ENCODE measurements around the gene NOP9. TPM values are rescaled to one million over a fixed set of nuclear protein-coding genes. Genes with fewer than 3 reads are reported as not detected.

The NOP9 gene
- total RNA-seq, 4 donors from 2014 or later: 18.8 to 20.9 (median 19.3) TPM

- H3K36me3 ChIP-seq: no peaks in the 10 kb centered on the region
- H3K27me3 ChIP-seq: no peaks in the 10 kb centered on the region
- no peaks in the 10 kb centered on the region for H3K9me3 ChIP-seq
- WGBS, 2 donors (ENCODE audit: low coverage in 1 of 2): 94% methylated on average over 3 of the region's 3 CpGs; no CpG with 5 or more reads in 1 of the 2 donors
- intact Hi-C loops (cut with DNase I; ENCODE audit: low total_unique reads) (no loop called here), in situ Hi-C loops (cut with MboI; ENCODE audit: low pct_ligation_motif_present in 1 of 4, low pct_unique_long_range_greater_than_20kb in 1 of 4, low sequenced_read_pairs in 3 of 4) (no loop called here)
- H3K27ac ChIP-seq: no peak overlapping the region
- DNase-seq: no peak
- H3K4me3 ChIP-seq: no peak overlapping the region
- H3K4me1 ChIP-seq: no peaks in the 10 kb centered on the region
- TF ChIP-seq POLR2A (IDR thresholded peaks at IDR 0.05): no peak
- no peak for TF ChIP-seq POLR2AphosphoS5 (IDR thresholded peaks at IDR 0.05)
- no peak for TF ChIP-seq CTCF (IDR thresholded peaks at IDR 0.05)
- TF ChIP-seq EP300 (IDR thresholded peaks at IDR 0.05; ENCODE audit: low read depth): no peak
Measured at GRCh38 chr14:24282736-24283135, 16.9 kb upstream of the NOP9 start.

GRCh38 chr14:24283796-24284460, 15.7 kb upstream of the NOP9 start:
- no peak for TF ChIP-seq POLR2AphosphoS5 (IDR thresholded peaks at IDR 0.05)
- TF ChIP-seq POLR2A (IDR thresholded peaks at IDR 0.05): no peak
- no peak for TF ChIP-seq EP300 (IDR thresholded peaks at IDR 0.05; ENCODE audit: low read depth)
- TF ChIP-seq CTCF (IDR thresholded peaks at IDR 0.05): no peak
- 91% methylated on average over 5 of the region's 5 CpGs; no CpG with 5 or more reads in 1 of the 2 donors for WGBS, 2 donors (ENCODE audit: low coverage in 1 of 2)

GRCh38 chr14:24284501-24285035, 15.1 kb upstream of the NOP9 start:
- Histone ChIP-seq H3K27me3 (no peaks in the 10 kb centered on the region), H3K27ac (no peak overlapping the region), H3K4me3 (no peak overlapping the region), H3K9me3 (no peaks in the 10 kb centered on the region), H3K4me1 (no peaks in the 10 kb centered on the region), H3K36me3 (peaks cover 0 to 2% (median 0%) of the 10 kb centered on the region in 4 donors)
- in situ Hi-C loops (cut with MboI; ENCODE audit: low pct_ligation_motif_present in 1 of 4, low pct_unique_long_range_greater_than_20kb in 1 of 4, low sequenced_read_pairs in 3 of 4): no loop called here
- TF ChIP-seq POLR2A (IDR thresholded peaks at IDR 0.05): no peak
- intact Hi-C loops (cut with DNase I; ENCODE audit: low total_unique reads): no loop called here
- no peak for DNase-seq
- 83 to 100% methylated on average over 1 to 11 of the region's 11 CpGs for WGBS, 2 donors (ENCODE audit: low coverage in 1 of 2)

More at GRCh38 chr14:24283796-24284460, 15.7 kb upstream of the NOP9 start:
- H3K4me3 ChIP-seq: no peak overlapping the region
- H3K4me1 ChIP-seq: no peaks in the 10 kb centered on the region
- H3K27me3 ChIP-seq: no peaks in the 10 kb centered on the region
- in situ Hi-C loops (cut with MboI; ENCODE audit: low pct_ligation_motif_present in 1 of 4, low pct_unique_long_range_greater_than_20kb in 1 of 4, low sequenced_read_pairs in 3 of 4) (no loop called here), intact Hi-C loops (cut with DNase I; ENCODE audit: low total_unique reads) (no loop called here)
- no peak for DNase-seq
- no peaks in the 10 kb centered on the region for H3K36me3 ChIP-seq
- no peaks in the 10 kb centered on the region for H3K9me3 ChIP-seq
- H3K27ac ChIP-seq: no peak overlapping the region

GRCh38 chr14:24285351-24285750, 14.3 kb upstream of the NOP9 start:
- WGBS, 2 donors (ENCODE audit: low coverage in 1 of 2): 83 to 86% methylated on average over 2 to 4 of the region's 4 CpGs
- in situ Hi-C loops (cut with MboI; ENCODE audit: low pct_ligation_motif_present in 1 of 4, low pct_unique_long_range_greater_than_20kb in 1 of 4, low sequenced_read_pairs in 3 of 4) (no loop called here), intact Hi-C loops (cut with DNase I; ENCODE audit: low total_unique reads) (no loop called here)
- H3K9me3 ChIP-seq: no peaks in the 10 kb centered on the region
- H3K4me3 ChIP-seq: no peak overlapping the region
- no peak for DNase-seq
- no peak overlapping the region for H3K27ac ChIP-seq
- H3K36me3 ChIP-seq: peaks cover 0 to 8% (median 4%) of the 10 kb centered on the region in 4 donors
- H3K27me3 ChIP-seq: no peaks in the 10 kb centered on the region
- TF ChIP-seq EP300 (IDR thresholded peaks at IDR 0.05; ENCODE audit: low read depth): no peak
- no peak for TF ChIP-seq CTCF (IDR thresholded peaks at IDR 0.05)
- TF ChIP-seq POLR2AphosphoS5 (IDR thresholded peaks at IDR 0.05): no peak
- no peak for TF ChIP-seq POLR2A (IDR thresholded peaks at IDR 0.05)
- H3K4me1 ChIP-seq: no peaks in the 10 kb centered on the region

Measured in transverse colon (tissue), 4 donors.